IMR-90 (cell line): ENCODE results near the gene NHSL1. TPM values are rescaled to one million over a fixed set of nuclear protein-coding genes. Genes with fewer than 3 reads are reported as not detected.

Experiments used
- ATAC-seq: fragments of 200-7000 bp; cut with Tn5 transposase; 2 replicates; pipeline ENCODE4 v1.9.1; 2020; ENCODE audit warnings: low read depth, mild to moderate bottlenecking, moderate library complexity
- BruUV-seq: library from RNA; stranded (reverse); fragments of 400-500 nt; replicated peaks from 2 replicates; lab custom pipeline; 2021; lab: Mats Ljungman, UMichigan
- CTCF ChIA-PET: fragments of 300-600 bp; formaldehyde crosslinking; extraction: SDS; loops from one replicate; lab custom pipeline; 2021; ENCODE audit warnings: antibody characterized with exemption; lab: Yijun Ruan, JAX
- POLR2A ChIA-PET: fragments of 300-600 bp; sonication (Branson Sonifier 250); formaldehyde crosslinking; loops from one replicate; lab custom pipeline; 2022; ENCODE audit warnings: antibody characterized with exemption; ENCODE audit not compliant: unreplicated experiment; lab: Charles Lee
- DNase-seq: peaks from one replicate; pipeline ENCODE4 v3.0.0; 2013
- H2AFZ ChIP-seq: replicated peaks from 2 replicates; pipeline ENCODE3; 2013; ENCODE audit warnings: low read length, mild to moderate bottlenecking; ENCODE audit not compliant: poor library complexity
- H2AK5ac ChIP-seq: 2 replicates; pipeline ENCODE4 v1.6.1; 2013; ENCODE audit warnings: low read depth, low read length, inconsistent platforms
- H2AK9ac ChIP-seq: replicated peaks from 2 replicates; pipeline ENCODE3; 2013; ENCODE audit warnings: mild to moderate bottlenecking, low read depth, low read length, moderate library complexity; ENCODE audit not compliant: poor library complexity
- H2BK120ac ChIP-seq: 2 replicates; pipeline ENCODE4 v1.6.1; 2013; ENCODE audit warnings: low read depth, low read length, inconsistent platforms
- H2BK15ac ChIP-seq: 3 replicates; pipeline ENCODE4 v1.6.1; 2013; ENCODE audit warnings: low read depth, low read length, inconsistent platforms
- H2BK20ac ChIP-seq: 2 replicates; pipeline ENCODE4 v1.6.1; 2013; ENCODE audit warnings: low read depth, mild to moderate bottlenecking, inconsistent platforms, low read length, moderate library complexity
- H2BK5ac ChIP-seq: 2 replicates; pipeline ENCODE4 v1.6.1; 2013; ENCODE audit warnings: mild to moderate bottlenecking, low read depth, low read length, inconsistent platforms; ENCODE audit not compliant: poor library complexity, severe bottlenecking
- H3K14ac ChIP-seq: replicated peaks from 2 replicates; pipeline ENCODE4 v1.6.1; 2013; ENCODE audit warnings: low read depth, low read length, inconsistent platforms
- H3K18ac ChIP-seq: 2 replicates; pipeline ENCODE4 v1.6.1; 2013; ENCODE audit warnings: low read depth, low read length, control low read depth
- H3K23ac ChIP-seq: 2 replicates; pipeline ENCODE4 v1.6.1; 2013; ENCODE audit warnings: low read depth, low read length, inconsistent platforms
- H3K27ac ChIP-seq: 2 replicates; pipeline ENCODE4 v1.5.1; 2013; ENCODE audit warnings: mild to moderate bottlenecking, control low read depth, low read length; ENCODE audit not compliant: insufficient read depth
- H3K27me3 ChIP-seq: 2 replicates; pipeline ENCODE4 v1.6.1; 2013; ENCODE audit warnings: low read length; ENCODE audit not compliant: control insufficient read depth, insufficient read depth
- H3K36me3 ChIP-seq: 2 replicates; pipeline ENCODE4 v1.6.1; 2013; ENCODE audit warnings: low read length, mixed read lengths; ENCODE audit not compliant: control insufficient read depth, insufficient read depth
- H3K4ac ChIP-seq: 2 replicates; pipeline ENCODE4 v1.6.1; 2013; ENCODE audit warnings: low read depth, low read length, inconsistent platforms
- H3K4me1 ChIP-seq: 2 replicates; pipeline ENCODE4 v1.6.1; 2013; ENCODE audit warnings: low read length, mixed read lengths; ENCODE audit not compliant: control insufficient read depth, insufficient read depth
- H3K4me2 ChIP-seq: 2 replicates; pipeline ENCODE4 v1.6.1; 2013; ENCODE audit warnings: low read depth, mild to moderate bottlenecking, control low read depth, low read length, moderate library complexity
- H3K4me3 ChIP-seq: 2 replicates; pipeline ENCODE4 v1.5.1; 2013; ENCODE audit warnings: low read depth, mild to moderate bottlenecking, control low read depth, low read length, moderate library complexity; ENCODE audit not compliant: insufficient read depth
- H3K56ac ChIP-seq: 2 replicates; pipeline ENCODE4 v1.6.1; 2013; ENCODE audit warnings: low read length, inconsistent platforms; ENCODE audit not compliant: insufficient read depth; ENCODE audit errors: extremely low read depth
- H3K79me1 ChIP-seq, 2 experiments: 2 replicates each; pipeline ENCODE4 v1.6.1; 2013; ENCODE audit warnings: low read length in 2 of 2, inconsistent platforms in 1 of 2, low read depth in 1 of 2
- H3K9ac ChIP-seq: 2 replicates; pipeline ENCODE4 v1.6.1; 2013; ENCODE audit warnings: low read depth, low read length, control low read depth
- H3K9me1 ChIP-seq: 2 replicates; pipeline ENCODE4 v1.6.1; 2013; ENCODE audit warnings: low read length, inconsistent platforms; ENCODE audit not compliant: insufficient read depth
- H3K9me3 ChIP-seq: 2 replicates; pipeline ENCODE4 v1.6.1; 2013; ENCODE audit warnings: low read length; ENCODE audit not compliant: control insufficient read depth, insufficient read depth
- H4K20me1 ChIP-seq: 2 replicates; pipeline ENCODE4 v1.6.1; 2013; ENCODE audit warnings: low read length, inconsistent platforms; ENCODE audit not compliant: insufficient read depth
- H4K5ac ChIP-seq: 2 replicates; pipeline ENCODE4 v1.6.1; 2013; ENCODE audit warnings: mild to moderate bottlenecking, low read depth, low read length, control low read depth
- H4K8ac ChIP-seq, 2 experiments: 2 replicates each; pipeline ENCODE4 v1.6.1; 2013; ENCODE audit warnings: low read depth in 2 of 2, low read length in 2 of 2, control low read depth in 1 of 2, inconsistent platforms in 1 of 2
- H4K91ac ChIP-seq: 2 replicates; pipeline ENCODE4 v1.6.1; 2013; ENCODE audit warnings: low read depth, low read length, inconsistent platforms; ENCODE audit not compliant: insufficient read depth
- BHLHE40 ChIP-seq: fragments of 150-350 bp; IDR thresholded peaks from 2 replicates; pipeline ENCODE4 v1.6.1; 2016; ENCODE audit warnings: mild to moderate bottlenecking, low read depth, low read length
- CEBPB ChIP-seq: IDR thresholded peaks from 2 replicates; pipeline ENCODE4 v1.6.1; 2012; ENCODE audit warnings: low read depth, low read length, improper control_type of control experiment
- CTCF ChIP-seq: conservative IDR thresholded peaks from 2 replicates; pipeline ENCODE4 v1.5.1; 2012; ENCODE audit warnings: mild to moderate bottlenecking, low read depth, low read length, improper control_type of control experiment
- FOS ChIP-seq: fragments of 150-350 bp; IDR thresholded peaks from 2 replicates; pipeline ENCODE4 v1.6.1; 2016; ENCODE audit warnings: low read depth, low read length
- MAFK ChIP-seq: IDR thresholded peaks from 2 replicates; pipeline ENCODE4 v1.6.1; 2012; ENCODE audit warnings: low read depth, low read length, improper control_type of control experiment
- NFE2L2 ChIP-seq: fragments of 150-350 bp; IDR thresholded peaks from 2 replicates; pipeline ENCODE4 v1.6.1; 2016; ENCODE audit warnings: low read depth, mild to moderate bottlenecking, low read length
- POLR2A ChIP-seq: IDR thresholded peaks from 2 replicates; pipeline ENCODE4 v1.6.1; 2012; ENCODE audit warnings: mild to moderate bottlenecking, low read depth, low read length
- RAD21 ChIP-seq: IDR thresholded peaks from 2 replicates; pipeline ENCODE4 v1.6.1; 2012; ENCODE audit warnings: low read length, improper control_type of control experiment
- RCOR1 ChIP-seq: IDR thresholded peaks from 2 replicates; pipeline ENCODE4 v1.6.1; 2012; ENCODE audit warnings: mild to moderate bottlenecking, low read length, improper control_type of control experiment; ENCODE audit not compliant: insufficient replicate concordance
- RFX5 ChIP-seq: IDR thresholded peaks from 2 replicates; pipeline ENCODE4 v1.8.0; 2012; ENCODE audit warnings: low read depth, mild to moderate bottlenecking, low read length, moderate library complexity
- SMC3 ChIP-seq: fragments of 150-350 bp; IDR thresholded peaks from 2 replicates; pipeline ENCODE4 v1.6.1; 2016; ENCODE audit warnings: low read depth, mild to moderate bottlenecking, antibody characterized with exemption, low read length, moderate library complexity
- WGBS, 2 experiments: methylation state at CpG; one replicate each; pipeline versions ENCODE4 v1.1.5 to v1.1.7; 2013; ENCODE audit warnings: missing lambda C conversion rate in 2 of 2; ENCODE audit not compliant: insufficient read length in 1 of 2; ENCODE audit errors: extremely low coverage in 2 of 2; 5-methylcytosine and 5-hydroxymethylcytosine counted together
- dilution Hi-C: fragments of 300-500 bp; cut with HindIII; formaldehyde crosslinking; loops from one replicate; pipeline ENCODE4 v1.14.3; 2018; ENCODE audit warnings: low sequenced_read_pairs; ENCODE audit not compliant: unreplicated experiment
- in situ Hi-C: fragments of 300-500 bp; cut with MboI; formaldehyde crosslinking; loops from 3 replicates; pipeline ENCODE4 v1.14.3; 2019; ENCODE audit warnings: low sequenced_read_pairs, inconsistent platforms, mixed read lengths
- intact Hi-C: fragments of 100-400 bp; cut with micrococcal nuclease; formaldehyde crosslinking; loops from 2 replicates; pipeline ENCODE4 v1.10.0; 2022
- polyA plus RNA-seq, 3 experiments: library from polyadenylated mRNA; depleted of rRNA; stranded (reverse); fragments of >200 nt; gene quantifications; 2 replicates each; pipeline ENCODE4 v1.2.3, GENCODE V29; 2012; ENCODE audit warnings: low replicate concordance in 1 of 3
- total RNA-seq: library from RNA; depleted of rRNA; stranded (reverse); fragments of >200 nt; gene quantifications from 2 replicates; pipeline ENCODE4 v1.2.3, GENCODE V29; 2012
- TF ChIP-seq, protein P1 (sequence below): fragments of 150-350 bp; IDR thresholded peaks from 2 replicates; pipeline ENCODE4 v1.6.1; 2016; ENCODE audit warnings: low read depth, mild to moderate bottlenecking, low read length, moderate library complexity, borderline replicate concordance

The NHSL1 gene
- total and polyA plus RNA-seq, 2 of the 4 experiments (the other 2 are of a cell fraction): 5.6 to 7.2 TPM

DNA sequence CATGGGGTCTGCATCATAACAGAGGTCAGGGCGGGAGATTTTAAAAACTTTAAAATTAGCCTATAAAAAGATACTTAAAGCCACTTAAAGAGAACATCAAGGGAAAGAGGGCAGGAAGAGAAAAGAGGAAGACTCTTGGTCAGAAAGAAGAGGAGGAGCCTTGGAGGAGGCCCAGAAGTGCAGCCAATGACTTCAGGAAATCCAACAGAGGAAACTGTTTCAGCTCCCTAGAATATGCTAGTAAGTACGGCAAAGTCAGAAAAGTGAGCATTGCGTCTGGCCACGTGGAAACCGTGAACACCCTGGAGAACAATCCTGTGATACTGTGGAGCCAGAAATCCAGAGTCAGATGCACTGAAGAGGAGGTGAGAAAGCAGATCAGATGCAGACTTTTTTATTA, 22.5 kb upstream of the NHSL1 start:
- ChIA-PET POLR2A (no interaction called here), CTCF (interaction anchor here (2.9 kb wide), 1 partner anchor 13 kb away, joined by 12 read pairs; no protein-coding TSS in a partner anchor)
- Histone ChIP-seq H2BK5ac (no peak overlapping the region), H3K4me1 (no peaks in the 10 kb centered on the region), H3K9ac (no peak overlapping the region), H3K23ac (no peak overlapping the region), H3K56ac (no peak overlapping the region), H3K9me1 (no peaks in the 10 kb centered on the region), H2BK120ac (no peak overlapping the region), H4K8ac (no peak overlapping the region), H3K4ac (no peak overlapping the region), H4K91ac (no peak overlapping the region), H3K36me3 (no peaks in the 10 kb centered on the region), H3K9me3 (peaks cover 2% of the 10 kb centered on the region; the same call in 1 of the 2 replicates), H2AK9ac (no peak overlapping the region), H4K5ac (no peak overlapping the region), H3K4me3 (no peak overlapping the region), H3K79me1 (peaks cover 29 to 46% of the 10 kb centered on the region in 2 experiments), H2AFZ (no peak overlapping the region), H2BK15ac (no peak overlapping the region), H3K18ac (no peak overlapping the region), H2AK5ac (peak overlapping the region; percentile 54; the same call in 1 of the 2 replicates), H2BK20ac (no peak overlapping the region), H3K27me3 (no peaks in the 10 kb centered on the region), H3K4me2 (no peak overlapping the region), H4K20me1 (no peaks in the 10 kb centered on the region), H3K27ac (no peak overlapping the region), H3K14ac (no peak overlapping the region)
- 100% methylated on average over 4 of the region's 5 CpGs; no CpG with 5 or more reads in 1 of the 2 experiments for WGBS, 2 experiments
- in situ Hi-C loops: loop anchor here (5.0 kb wide), 1 partner anchor 409 kb away; no protein-coding TSS in a partner anchor
- no TSS peak for BruUV-seq
- intact Hi-C loops: loop anchor here (1.0 to 2.0 kb wide), 2 partner anchors 37 to 67 kb away; no protein-coding TSS in a partner anchor
- no peak for TF ChIP-seq NFE2L2
- TF ChIP-seq RFX5: no peak
- no peak for TF ChIP-seq CEBPB
- TF ChIP-seq SMC3: no peak
- no peak for TF ChIP-seq FOS
- TF ChIP-seq POLR2A: no peak
- TF ChIP-seq, protein P1, sequence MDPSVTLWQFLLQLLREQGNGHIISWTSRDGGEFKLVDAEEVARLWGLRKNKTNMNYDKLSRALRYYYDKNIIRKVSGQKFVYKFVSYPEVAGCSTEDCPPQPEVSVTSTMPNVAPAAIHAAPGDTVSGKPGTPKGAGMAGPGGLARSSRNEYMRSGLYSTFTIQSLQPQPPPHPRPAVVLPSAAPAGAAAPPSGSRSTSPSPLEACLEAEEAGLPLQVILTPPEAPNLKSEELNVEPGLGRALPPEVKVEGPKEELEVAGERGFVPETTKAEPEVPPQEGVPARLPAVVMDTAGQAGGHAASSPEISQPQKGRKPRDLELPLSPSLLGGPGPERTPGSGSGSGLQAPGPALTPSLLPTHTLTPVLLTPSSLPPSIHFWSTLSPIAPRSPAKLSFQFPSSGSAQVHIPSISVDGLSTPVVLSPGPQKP: no peak
- no peak for TF ChIP-seq BHLHE40
- no peak for TF ChIP-seq RCOR1
- TF ChIP-seq RAD21: no peak
- TF ChIP-seq CTCF: no peak
- no peak for TF ChIP-seq MAFK
- ATAC-seq (no peak), DNase-seq (no peak)
- dilution Hi-C loops: no loop called here
